HepG2 (cell line): ENCODE results near the gene AHSA1. TPM values are rescaled to one million over a fixed set of nuclear protein-coding genes. Genes with fewer than 3 reads are reported as not detected.

Source experiments
- EED ChIP-seq: sonication (generic); formaldehyde crosslinking; IDR thresholded peaks from 2 replicates; pipeline ENCODE4 v1.5.0; 2020; ENCODE audit warnings: mild to moderate bottlenecking, missing genetic modification reagents
- ELF3 ChIP-seq: IDR thresholded peaks from 2 replicates; pipeline ENCODE4 v1.6.1; 2016; ENCODE audit warnings: missing genetic modification reagents, missing compliant biosample characterization
- ETV5 ChIP-seq: IDR thresholded peaks from 2 replicates; pipeline ENCODE4 v1.6.1; 2018; ENCODE audit warnings: missing biosample characterization, missing genetic modification reagents, inconsistent platforms, borderline replicate concordance
- KAT2B ChIP-seq: fragments of 150-350 bp; IDR thresholded peaks from 2 replicates; pipeline ENCODE4 v1.6.1; 2014; ENCODE audit warnings: low read depth, low read length, borderline replicate concordance
- KLF12 ChIP-seq: sonication (generic); formaldehyde crosslinking; IDR thresholded peaks from 2 replicates; pipeline ENCODE4 v1.4.0; 2020; ENCODE audit warnings: missing genetic modification reagents, borderline replicate concordance
- LCORL ChIP-seq, 2 experiments: fragments of 450-650 bp in 1 of 2; sonication (generic) in 1 of 2; formaldehyde crosslinking in 1 of 2; IDR thresholded peaks; 2 replicates each; pipeline versions ENCODE4 v1.5.0 to v1.6.1; 2017 to 2020; ENCODE audit warnings: antibody characterized with exemption in 1 of 2, missing genetic modification reagents in 1 of 2
- ONECUT2 ChIP-seq: sonication (generic); formaldehyde crosslinking; IDR thresholded peaks from 2 replicates; pipeline ENCODE4 v1.4.0; 2020; ENCODE audit warnings: missing genetic modification reagents
- RBM39 ChIP-seq: fragments of 200-400 bp; formaldehyde crosslinking; IDR thresholded peaks from one replicate; pipeline ENCODE4 v1.6.1; 2018; ENCODE audit warnings: antibody characterized with exemption, mild to moderate bottlenecking, low read depth, low read length; ENCODE audit not compliant: poor library complexity, severe bottlenecking
- REPIN1 ChIP-seq: sonication (generic); formaldehyde crosslinking; IDR thresholded peaks from 2 replicates; pipeline ENCODE4 v1.8.0; 2022; ENCODE audit warnings: missing genetic modification reagents, low read depth, mild to moderate bottlenecking, borderline replicate concordance
- THAP11 ChIP-seq: IDR thresholded peaks from 2 replicates; pipeline ENCODE4 v1.6.1; 2016; ENCODE audit warnings: missing biosample characterization, missing genetic modification reagents
- WIZ ChIP-seq: sonication (generic); formaldehyde crosslinking; IDR thresholded peaks from 2 replicates; pipeline ENCODE4 v1.5.1; 2020; ENCODE audit warnings: mild to moderate bottlenecking, missing genetic modification reagents
- ZIK1 ChIP-seq: sonication (generic); formaldehyde crosslinking; IDR thresholded peaks from 2 replicates; pipeline ENCODE4 v1.5.0; 2020; ENCODE audit warnings: mild to moderate bottlenecking, low read depth, missing genetic modification reagents, borderline replicate concordance
- polyA plus RNA-seq, 8 experiments: library from polyadenylated mRNA; depleted of rRNA in 3 of 8; stranded (reverse) in 7 of 8; unstranded in 1 of 8; fragments of >200 nt; fragmentation: Illumina TruSeq in 4 of 8; extraction: Trizol in 4 of 8; gene quantifications; 2 replicates each; pipeline versions ENCODE4 v1.2.1 to v1.2.3, GENCODE V29; 2011 to 2016; ENCODE audit warnings: low read depth in 4 of 8, missing spikeins in 1 of 8, mixed read lengths in 1 of 8; ENCODE audit not compliant: insufficient read depth in 1 of 8
- total RNA-seq, 5 experiments: library from RNA; depleted of rRNA; stranded (reverse); fragments of >200 nt; fragmentation: Illumina TruSeq; extraction: Trizol; gene quantifications; 2 replicates each; pipeline ENCODE4 v1.2.3, GENCODE V29; 2016; ENCODE audit warnings: low read depth in 1 of 5
- TF ChIP-seq, protein P1 (sequence below): sonication (generic); formaldehyde crosslinking; IDR thresholded peaks from 2 replicates; pipeline ENCODE4 v1.5.0; 2020; ENCODE audit warnings: mild to moderate bottlenecking, missing genetic modification reagents, borderline replicate concordance
- TF ChIP-seq, protein P2 (sequence below): sonication (generic); formaldehyde crosslinking; IDR thresholded peaks from 2 replicates; pipeline ENCODE4 v1.4.0; 2020; ENCODE audit warnings: missing genetic modification reagents
- TF ChIP-seq, protein P3 (sequence below): sonication (generic); formaldehyde crosslinking; IDR thresholded peaks from 2 replicates; pipeline ENCODE4 v1.4.0; 2020; ENCODE audit warnings: missing genetic modification reagents
- TF ChIP-seq, protein P4 (sequence below): sonication (generic); formaldehyde crosslinking; IDR thresholded peaks from 2 replicates; pipeline ENCODE4 v1.5.1; 2020; ENCODE audit warnings: mild to moderate bottlenecking, moderate library complexity, missing genetic modification reagents
- TF ChIP-seq, protein P5 (sequence below): IDR thresholded peaks from 2 replicates; pipeline ENCODE4 v1.6.1; 2016; ENCODE audit warnings: low read depth

The AHSA1 gene
- total and polyA plus RNA-seq, 2 of the 13 experiments (the other 11 are each of a cell fraction or from before 2014, with no cell fraction given), result 113 to 241 TPM

DNA sequence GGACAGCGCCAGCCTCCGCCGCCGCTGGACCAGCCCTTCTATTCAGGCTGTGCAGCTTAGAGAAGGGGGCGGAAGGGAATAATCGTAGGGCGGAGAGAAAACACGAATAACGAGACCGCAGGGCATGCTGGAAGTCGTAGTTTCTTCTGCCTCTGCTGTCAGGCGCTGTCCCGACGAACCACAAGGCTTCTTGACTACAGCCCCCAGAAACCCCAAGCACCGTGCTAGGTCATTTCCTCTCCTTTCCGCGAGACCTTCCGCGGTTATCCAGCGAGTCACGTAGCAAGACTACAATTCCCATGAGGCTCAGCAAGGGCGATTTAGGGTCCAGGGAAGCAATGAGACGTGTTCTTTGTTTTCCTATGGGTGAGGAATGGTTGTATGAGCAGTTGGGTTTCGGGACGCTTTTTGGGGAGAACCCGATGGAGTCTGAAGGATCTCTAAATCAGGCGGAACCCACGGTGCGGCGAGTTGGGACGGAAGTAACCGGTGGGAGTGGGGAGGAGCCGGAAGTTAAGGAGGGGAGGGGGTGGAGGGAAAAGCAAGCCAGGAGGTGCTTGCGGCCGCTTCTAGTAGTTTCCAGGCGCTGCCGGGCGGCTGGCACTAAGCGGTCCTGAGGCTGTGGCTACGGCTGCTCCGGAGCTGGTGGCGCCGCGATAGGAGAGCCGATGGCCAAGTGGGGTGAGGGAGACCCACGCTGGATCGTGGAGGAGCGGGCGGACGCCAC lies at the start of gene AHSA1, which contains the start of gene VIPAS39 (continued):
- TF ChIP-seq KAT2B, result no peak
- no peak for TF ChIP-seq KLF12 (CRISPR knock-in tag)
- TF ChIP-seq, protein P1, sequence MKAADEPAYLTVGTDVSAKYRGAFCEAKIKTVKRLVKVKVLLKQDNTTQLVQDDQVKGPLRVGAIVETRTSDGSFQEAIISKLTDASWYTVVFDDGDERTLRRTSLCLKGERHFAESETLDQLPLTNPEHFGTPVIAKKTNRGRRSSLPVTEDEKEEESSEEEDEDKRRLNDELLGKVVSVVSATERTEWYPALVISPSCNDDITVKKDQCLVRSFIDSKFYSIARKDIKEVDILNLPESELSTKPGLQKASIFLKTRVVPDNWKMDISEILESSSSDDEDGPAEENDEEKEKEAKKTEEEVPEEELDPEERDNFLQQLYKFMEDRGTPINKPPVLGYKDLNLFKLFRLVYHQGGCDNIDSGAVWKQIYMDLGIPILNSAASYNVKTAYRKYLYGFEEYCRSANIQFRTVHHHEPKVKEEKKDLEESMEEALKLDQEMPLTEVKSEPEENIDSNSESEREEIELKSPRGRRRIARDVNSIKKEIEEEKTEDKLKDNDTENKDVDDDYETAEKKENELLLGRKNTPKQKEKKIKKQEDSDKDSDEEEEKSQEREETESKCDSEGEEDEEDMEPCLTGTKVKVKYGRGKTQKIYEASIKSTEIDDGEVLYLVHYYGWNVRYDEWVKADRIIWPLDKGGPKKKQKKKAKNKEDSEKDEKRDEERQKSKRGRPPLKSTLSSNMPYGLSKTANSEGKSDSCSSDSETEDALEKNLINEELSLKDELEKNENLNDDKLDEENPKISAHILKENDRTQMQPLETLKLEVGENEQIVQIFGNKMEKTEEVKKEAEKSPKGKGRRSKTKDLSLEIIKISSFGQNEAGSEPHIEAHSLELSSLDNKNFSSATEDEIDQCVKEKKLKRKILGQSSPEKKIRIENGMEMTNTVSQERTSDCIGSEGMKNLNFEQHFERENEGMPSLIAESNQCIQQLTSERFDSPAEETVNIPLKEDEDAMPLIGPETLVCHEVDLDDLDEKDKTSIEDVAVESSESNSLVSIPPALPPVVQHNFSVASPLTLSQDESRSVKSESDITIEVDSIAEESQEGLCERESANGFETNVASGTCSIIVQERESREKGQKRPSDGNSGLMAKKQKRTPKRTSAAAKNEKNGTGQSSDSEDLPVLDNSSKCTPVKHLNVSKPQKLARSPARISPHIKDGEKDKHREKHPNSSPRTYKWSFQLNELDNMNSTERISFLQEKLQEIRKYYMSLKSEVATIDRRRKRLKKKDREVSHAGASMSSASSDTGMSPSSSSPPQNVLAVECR (CRISPR knock-in tag), result peak; percentile 81; the same call in 1 of the 2 replicates
- TF ChIP-seq, protein P2, sequence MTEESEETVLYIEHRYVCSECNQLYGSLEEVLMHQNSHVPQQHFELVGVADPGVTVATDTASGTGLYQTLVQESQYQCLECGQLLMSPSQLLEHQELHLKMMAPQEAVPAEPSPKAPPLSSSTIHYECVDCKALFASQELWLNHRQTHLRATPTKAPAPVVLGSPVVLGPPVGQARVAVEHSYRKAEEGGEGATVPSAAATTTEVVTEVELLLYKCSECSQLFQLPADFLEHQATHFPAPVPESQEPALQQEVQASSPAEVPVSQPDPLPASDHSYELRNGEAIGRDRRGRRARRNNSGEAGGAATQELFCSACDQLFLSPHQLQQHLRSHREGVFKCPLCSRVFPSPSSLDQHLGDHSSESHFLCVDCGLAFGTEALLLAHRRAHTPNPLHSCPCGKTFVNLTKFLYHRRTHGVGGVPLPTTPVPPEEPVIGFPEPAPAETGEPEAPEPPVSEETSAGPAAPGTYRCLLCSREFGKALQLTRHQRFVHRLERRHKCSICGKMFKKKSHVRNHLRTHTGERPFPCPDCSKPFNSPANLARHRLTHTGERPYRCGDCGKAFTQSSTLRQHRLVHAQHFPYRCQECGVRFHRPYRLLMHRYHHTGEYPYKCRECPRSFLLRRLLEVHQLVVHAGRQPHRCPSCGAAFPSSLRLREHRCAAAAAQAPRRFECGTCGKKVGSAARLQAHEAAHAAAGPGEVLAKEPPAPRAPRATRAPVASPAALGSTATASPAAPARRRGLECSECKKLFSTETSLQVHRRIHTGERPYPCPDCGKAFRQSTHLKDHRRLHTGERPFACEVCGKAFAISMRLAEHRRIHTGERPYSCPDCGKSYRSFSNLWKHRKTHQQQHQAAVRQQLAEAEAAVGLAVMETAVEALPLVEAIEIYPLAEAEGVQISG (CRISPR knock-in tag), result peak; percentile 89
- no peak for TF ChIP-seq ONECUT2 (CRISPR knock-in tag)
- no peak for TF ChIP-seq EED (CRISPR knock-in tag)
- TF ChIP-seq ZIK1 (CRISPR knock-in tag), result peak; percentile 57
- TF ChIP-seq REPIN1 (CRISPR knock-in tag), result peak; percentile 74; the same call in 1 of the 2 replicates
- TF ChIP-seq WIZ, result no peak
- TF ChIP-seq, protein P3, sequence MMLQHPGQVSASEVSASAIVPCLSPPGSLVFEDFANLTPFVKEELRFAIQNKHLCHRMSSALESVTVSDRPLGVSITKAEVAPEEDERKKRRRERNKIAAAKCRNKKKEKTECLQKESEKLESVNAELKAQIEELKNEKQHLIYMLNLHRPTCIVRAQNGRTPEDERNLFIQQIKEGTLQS (CRISPR knock-in tag), result no peak
- TF ChIP-seq ETV5 (CRISPR knock-in tag), result 0 out of 2 replicates have a peak, but pooled peaks have one; percentile 10
- peak; percentile 24 for TF ChIP-seq ELF3 (CRISPR knock-in tag)
- TF ChIP-seq RBM39, result peak; percentile 43
- no peak for TF ChIP-seq LCORL (IDR thresholded peaks at IDR 0.05)
- 0 out of 2 replicates have a peak, but pooled peaks have one; percentile 36 for TF ChIP-seq LCORL (CRISPR knock-in tag; IDR thresholded peaks at IDR 0.05)
- TF ChIP-seq THAP11, result peak; percentile 98
- TF ChIP-seq, protein P4, sequence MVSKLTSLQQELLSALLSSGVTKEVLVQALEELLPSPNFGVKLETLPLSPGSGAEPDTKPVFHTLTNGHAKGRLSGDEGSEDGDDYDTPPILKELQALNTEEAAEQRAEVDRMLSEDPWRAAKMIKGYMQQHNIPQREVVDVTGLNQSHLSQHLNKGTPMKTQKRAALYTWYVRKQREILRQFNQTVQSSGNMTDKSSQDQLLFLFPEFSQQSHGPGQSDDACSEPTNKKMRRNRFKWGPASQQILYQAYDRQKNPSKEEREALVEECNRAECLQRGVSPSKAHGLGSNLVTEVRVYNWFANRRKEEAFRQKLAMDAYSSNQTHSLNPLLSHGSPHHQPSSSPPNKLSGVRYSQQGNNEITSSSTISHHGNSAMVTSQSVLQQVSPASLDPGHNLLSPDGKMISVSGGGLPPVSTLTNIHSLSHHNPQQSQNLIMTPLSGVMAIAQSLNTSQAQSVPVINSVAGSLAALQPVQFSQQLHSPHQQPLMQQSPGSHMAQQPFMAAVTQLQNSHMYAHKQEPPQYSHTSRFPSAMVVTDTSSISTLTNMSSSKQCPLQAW (CRISPR knock-in tag), result 0 out of 2 replicates have a peak, but pooled peaks have one; percentile 32
- TF ChIP-seq, protein P5, sequence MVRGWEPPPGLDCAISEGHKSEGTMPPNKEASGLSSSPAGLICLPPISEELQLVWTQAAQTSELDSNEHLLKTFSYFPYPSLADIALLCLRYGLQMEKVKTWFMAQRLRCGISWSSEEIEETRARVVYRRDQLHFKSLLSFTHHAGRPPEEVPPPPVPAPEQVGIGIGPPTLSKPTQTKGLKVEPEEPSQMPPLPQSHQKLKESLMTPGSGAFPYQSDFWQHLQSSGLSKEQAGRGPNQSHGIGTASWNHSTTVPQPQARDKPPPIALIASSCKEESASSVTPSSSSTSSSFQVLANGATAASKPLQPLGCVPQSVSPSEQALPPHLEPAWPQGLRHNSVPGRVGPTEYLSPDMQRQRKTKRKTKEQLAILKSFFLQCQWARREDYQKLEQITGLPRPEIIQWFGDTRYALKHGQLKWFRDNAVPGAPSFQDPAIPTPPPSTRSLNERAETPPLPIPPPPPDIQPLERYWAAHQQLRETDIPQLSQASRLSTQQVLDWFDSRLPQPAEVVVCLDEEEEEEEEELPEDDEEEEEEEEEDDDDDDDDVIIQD (CRISPR knock-in tag), result 0 out of 2 replicates have a peak, but pooled peaks have one; percentile 15
